HG03139 (cell line): Measurements from ENCODE around the gene PAX5.

ENCODE experiments used
- ATAC-seq: cut with Tn5 transposase; IDR thresholded peaks from one replicate; pipeline ENCODE4 v1.9.1; 2021; ENCODE audit not compliant: unreplicated experiment

Gene PAX5

GRCh38 chr9:36817160-36817834 lies 216.8 kb downstream of the PAX5 start:
- ATAC-seq = no peak

GRCh38 chr9:36816371-36816770 lies 217.7 kb downstream of the PAX5 start:
- ATAC-seq = no peak

- ATAC-seq = no peak
Measured at GRCh38 chr9:36815566-36816348, 218.3 kb downstream of the PAX5 start.

- no peak for ATAC-seq
Measured at GRCh38 chr9:36815023-36815422, 219.0 kb downstream of the PAX5 start.

- ATAC-seq = no peak
Measured at GRCh38 chr9:36813154-36813553, 220.9 kb downstream of the PAX5 start.

- ATAC-seq = no peak
Measured at GRCh38 chr9:36812556-36812955, 221.5 kb downstream of the PAX5 start.

GRCh38 chr9:36808251-36808650 lies 225.8 kb downstream of the PAX5 start:
- no peak for ATAC-seq

- ATAC-seq = no peak
Measured at GRCh38 chr9:36803961-36804360, 230.1 kb downstream of the PAX5 start.

GRCh38 chr9:36802201-36802920 lies 231.7 kb downstream of the PAX5 start:
- ATAC-seq = no peak

- ATAC-seq = no peak
Measured at GRCh38 chr9:36800455-36800854, 233.6 kb downstream of the PAX5 start.

GRCh38 chr9:36798350-36799065 lies 235.6 kb downstream of the PAX5 start:
- no peak for ATAC-seq

GRCh38 chr9:36797471-36798220 lies 236.4 kb downstream of the PAX5 start:
- ATAC-seq = no peak

GRCh38 chr9:36796671-36797419 lies 237.2 kb downstream of the PAX5 start:
- no peak for ATAC-seq

- no peak for ATAC-seq
Measured at GRCh38 chr9:36794461-36794860, 239.6 kb downstream of the PAX5 start.

GRCh38 chr9:36793277-36793676 lies 240.8 kb downstream of the PAX5 start:
- ATAC-seq = no peak

GRCh38 chr9:36791222-36791950 lies 242.7 kb downstream of the PAX5 start:
- ATAC-seq = no peak

- no peak for ATAC-seq
Measured at GRCh38 chr9:36789886-36790285, 244.2 kb downstream of the PAX5 start.

- ATAC-seq = no peak
Measured at GRCh38 chr9:36788534-36788933, 245.5 kb downstream of the PAX5 start.

- no peak for ATAC-seq
Measured at GRCh38 chr9:36787709-36788108, 246.4 kb downstream of the PAX5 start.
